ENCODE results near the gene LMOD2.
"Not testable (repeated sequence)": the region's sequence is repeated elsewhere in the genome, so short reads cannot be mapped to it uniquely, and the experiment has no call there.

The LMOD2 gene

DNA sequence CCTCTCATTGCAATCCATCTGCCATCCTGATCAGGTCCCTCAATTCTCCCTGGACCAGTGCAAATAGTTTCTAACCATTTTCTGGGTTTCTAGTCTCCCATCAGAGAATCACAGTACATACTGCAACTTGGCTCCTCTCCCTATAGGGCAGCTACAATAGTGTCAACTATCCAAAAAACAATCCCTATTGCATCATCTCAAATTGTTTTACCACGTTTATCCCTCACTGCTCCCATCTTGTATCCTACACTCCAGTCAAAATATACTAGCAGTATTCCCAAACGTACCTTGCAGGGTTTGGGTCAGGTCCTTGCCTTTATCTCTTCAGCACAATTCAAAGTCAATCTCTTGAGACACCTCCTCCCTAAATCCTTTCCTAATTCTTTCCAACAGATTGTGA lies 30.4 kb upstream of the LMOD2 start:
- Histone ChIP-seq H3K36me3 (ENCODE audit: control insufficient read depth, insufficient read depth, low read length) (no peaks in the 10 kb centered on the region), H3K9ac (ENCODE audit: low read length) (no peak overlapping the region), H3K27ac (ENCODE audit: low read depth, low read length) (no peak overlapping the region)

GRCh38 chr7:123627851-123628250 lies 27.8 kb upstream of the LMOD2 start:
- no peaks in the 10 kb centered on the region for H3K36me3 ChIP-seq (ENCODE audit: control insufficient read depth, insufficient read depth, low read length)
- no peak overlapping the region for H3K27ac ChIP-seq (ENCODE audit: low read depth, low read length)
- no peak overlapping the region for H3K4me3 ChIP-seq (ENCODE audit: low read depth, low read length)
- peaks cover 9% of the 10 kb centered on the region; the same call in 1 of the 2 replicates for H3K4me1 ChIP-seq (ENCODE audit: control insufficient read depth, insufficient read depth, low read length)
- no peak overlapping the region for H3K9ac ChIP-seq (ENCODE audit: low read length)
- H3K9me3 ChIP-seq (ENCODE audit: control insufficient read depth, insufficient read depth, low read depth, low read length) = no peaks in the 10 kb centered on the region
- H3K27me3 ChIP-seq (ENCODE audit: control insufficient read depth, insufficient read depth, low read length) = no peaks in the 10 kb centered on the region

More for the DNA sequence above, 30.4 kb upstream of the LMOD2 start:
- Histone ChIP-seq H3K4me3 (ENCODE audit: low read depth, low read length) (no peak overlapping the region), H3K9me3 (ENCODE audit: control insufficient read depth, insufficient read depth, low read depth, low read length) (no peaks in the 10 kb centered on the region), H3K27me3 (ENCODE audit: control insufficient read depth, insufficient read depth, low read length) (no peaks in the 10 kb centered on the region), H3K4me1 (ENCODE audit: control insufficient read depth, insufficient read depth, low read length) (peaks cover 9% of the 10 kb centered on the region; the same call in 1 of the 2 replicates)

DNA sequence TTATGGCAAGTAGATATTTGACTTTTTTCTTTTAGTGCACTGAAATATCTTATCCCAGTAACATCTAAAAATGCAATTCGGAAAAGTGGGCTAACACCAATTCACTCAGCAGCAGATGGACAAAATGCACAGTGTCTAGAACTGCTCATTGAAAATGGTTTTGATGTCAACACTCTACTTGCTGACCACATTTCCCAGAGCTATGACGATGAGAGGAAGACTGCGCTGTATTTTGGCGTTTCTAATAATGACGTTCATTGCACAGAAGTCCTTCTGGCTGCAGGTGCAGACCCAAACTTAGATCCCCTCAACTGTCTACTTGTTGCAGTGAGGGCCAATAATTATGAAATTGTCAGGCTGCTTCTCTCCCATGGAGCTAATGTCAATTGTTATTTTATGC lies 26.8 kb upstream of the LMOD2 start:
- no peaks in the 10 kb centered on the region for H3K27me3 ChIP-seq (ENCODE audit: control insufficient read depth, insufficient read depth, low read length)
- no peaks in the 10 kb centered on the region for H3K36me3 ChIP-seq (ENCODE audit: control insufficient read depth, insufficient read depth, low read length)
- no peaks in the 10 kb centered on the region for H3K9me3 ChIP-seq (ENCODE audit: control insufficient read depth, insufficient read depth, low read depth, low read length)
- H3K9ac ChIP-seq (ENCODE audit: low read length) = no peak overlapping the region
- no peak overlapping the region for H3K27ac ChIP-seq (ENCODE audit: low read depth, low read length)
- no peak overlapping the region for H3K4me3 ChIP-seq (ENCODE audit: low read depth, low read length)
- H3K4me1 ChIP-seq (ENCODE audit: control insufficient read depth, insufficient read depth, low read length) = peaks cover 9% of the 10 kb centered on the region; the same call in 1 of the 2 replicates

GRCh38 chr7:123629281-123629680 lies 26.4 kb upstream of the LMOD2 start:
- Histone ChIP-seq H3K27ac (ENCODE audit: low read depth, low read length) (no peak overlapping the region), H3K9ac (ENCODE audit: low read length) (no peak overlapping the region), H3K4me1 (ENCODE audit: control insufficient read depth, insufficient read depth, low read length) (peaks cover 9% of the 10 kb centered on the region; the same call in 1 of the 2 replicates), H3K4me3 (ENCODE audit: low read depth, low read length) (no peak overlapping the region), H3K36me3 (ENCODE audit: control insufficient read depth, insufficient read depth, low read length) (no peaks in the 10 kb centered on the region), H3K27me3 (ENCODE audit: control insufficient read depth, insufficient read depth, low read length) (no peaks in the 10 kb centered on the region), H3K9me3 (ENCODE audit: control insufficient read depth, insufficient read depth, low read depth, low read length) (no peaks in the 10 kb centered on the region)

GRCh38 chr7:123632808-123633207 lies 22.9 kb upstream of the LMOD2 start:
- Histone ChIP-seq H3K9ac (ENCODE audit: low read length) (no peak overlapping the region), H3K9me3 (ENCODE audit: control insufficient read depth, insufficient read depth, low read depth, low read length) (no peaks in the 10 kb centered on the region), H3K4me1 (ENCODE audit: control insufficient read depth, insufficient read depth, low read length) (peaks cover 13% of the 10 kb centered on the region), H3K4me3 (ENCODE audit: low read depth, low read length) (no peak overlapping the region), H3K36me3 (ENCODE audit: control insufficient read depth, insufficient read depth, low read length) (no peaks in the 10 kb centered on the region), H3K27ac (ENCODE audit: low read depth, low read length) (no peak overlapping the region), H3K27me3 (ENCODE audit: control insufficient read depth, insufficient read depth, low read length) (no peaks in the 10 kb centered on the region)

DNA sequence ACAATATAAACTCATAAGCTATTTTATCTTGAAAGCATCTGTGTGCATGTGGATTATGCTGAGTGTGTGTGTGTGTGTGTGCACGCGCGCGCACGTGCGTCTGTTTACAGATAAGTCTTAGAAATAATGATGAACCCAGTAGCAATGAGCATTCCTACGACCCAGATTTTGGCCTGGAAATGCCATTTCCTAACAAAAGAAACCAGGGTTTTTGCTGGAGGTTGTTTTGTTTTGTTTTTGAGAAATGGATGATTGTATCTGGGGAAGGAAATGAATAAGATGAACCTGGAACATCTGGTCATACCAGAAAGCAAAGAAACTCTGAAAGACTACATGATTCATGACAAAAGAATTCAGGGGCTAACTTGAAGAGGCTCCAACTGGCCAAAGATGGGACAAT lies 22.1 kb upstream of the LMOD2 start:
- H3K27ac ChIP-seq (ENCODE audit: low read depth, low read length) = no peak overlapping the region
- H3K9ac ChIP-seq (ENCODE audit: low read length) = no peak overlapping the region
- no peak overlapping the region for H3K4me3 ChIP-seq (ENCODE audit: low read depth, low read length)
- H3K9me3 ChIP-seq (ENCODE audit: control insufficient read depth, insufficient read depth, low read depth, low read length) = no peaks in the 10 kb centered on the region
- H3K4me1 ChIP-seq (ENCODE audit: control insufficient read depth, insufficient read depth, low read length) = peaks cover 13% of the 10 kb centered on the region
- no peaks in the 10 kb centered on the region for H3K36me3 ChIP-seq (ENCODE audit: control insufficient read depth, insufficient read depth, low read length)
- H3K27me3 ChIP-seq (ENCODE audit: control insufficient read depth, insufficient read depth, low read length) = no peaks in the 10 kb centered on the region

DNA sequence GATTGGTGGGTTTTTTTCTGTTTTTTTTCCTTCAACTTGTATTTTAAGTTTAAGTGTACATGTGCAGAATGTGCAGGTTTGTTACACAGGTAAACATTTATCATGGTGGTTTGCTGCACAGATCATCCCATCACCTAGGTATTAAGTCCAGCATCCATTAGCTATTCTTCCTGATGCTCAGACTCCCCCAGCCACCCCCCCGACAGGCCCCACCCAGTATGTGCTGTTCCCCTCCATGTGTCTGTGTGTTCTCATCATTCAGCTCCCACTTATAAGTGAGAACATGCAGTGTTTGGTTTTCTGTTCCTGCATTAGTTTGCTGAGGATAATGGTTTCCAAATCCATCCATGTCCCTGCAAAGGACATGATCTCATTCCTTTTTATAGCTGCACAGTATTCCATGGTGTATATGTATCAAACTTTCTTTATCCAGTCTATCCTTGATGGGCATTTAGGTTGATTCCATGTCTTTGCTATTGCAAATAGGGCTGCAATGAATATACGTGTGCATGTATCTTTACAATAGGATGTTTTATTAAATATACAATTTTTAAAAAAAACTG lies 21.6 kb upstream of the LMOD2 start:
- not testable (repeated sequence) for H3K27ac ChIP-seq (ENCODE audit: low read depth, low read length)

GRCh38 chr7:123635551-123636359 lies 19.9 kb upstream of the LMOD2 start:
- no peaks in the 10 kb centered on the region for H3K9me3 ChIP-seq (ENCODE audit: control insufficient read depth, insufficient read depth, low read depth, low read length)
- no peaks in the 10 kb centered on the region for H3K36me3 ChIP-seq (ENCODE audit: control insufficient read depth, insufficient read depth, low read length)
- no peaks in the 10 kb centered on the region for H3K27me3 ChIP-seq (ENCODE audit: control insufficient read depth, insufficient read depth, low read length)
- no peak overlapping the region for H3K9ac ChIP-seq (ENCODE audit: low read length)
- H3K4me3 ChIP-seq (ENCODE audit: low read depth, low read length) = no peak overlapping the region
- H3K27ac ChIP-seq (ENCODE audit: low read depth, low read length) = no peak overlapping the region
- H3K4me1 ChIP-seq (ENCODE audit: control insufficient read depth, insufficient read depth, low read length) = peaks cover 5% of the 10 kb centered on the region

More for the DNA sequence above, 21.6 kb upstream of the LMOD2 start:
- not testable (repeated sequence) for H3K4me1 ChIP-seq (ENCODE audit: control insufficient read depth, insufficient read depth, low read length); H3K9me3 ChIP-seq (ENCODE audit: control insufficient read depth, insufficient read depth, low read depth, low read length); H3K4me3 ChIP-seq (ENCODE audit: low read depth, low read length); H3K9ac ChIP-seq (ENCODE audit: low read length); H3K36me3 ChIP-seq (ENCODE audit: control insufficient read depth, insufficient read depth, low read length); H3K27me3 ChIP-seq (ENCODE audit: control insufficient read depth, insufficient read depth, low read length)

- Histone ChIP-seq H3K4me1 (ENCODE audit: control insufficient read depth, insufficient read depth, low read length) (peaks cover 5% of the 10 kb centered on the region), H3K27ac (ENCODE audit: low read depth, low read length) (no peak overlapping the region), H3K4me3 (ENCODE audit: low read depth, low read length) (no peak overlapping the region), H3K9me3 (ENCODE audit: control insufficient read depth, insufficient read depth, low read depth, low read length) (no peaks in the 10 kb centered on the region), H3K9ac (ENCODE audit: low read length) (no peak overlapping the region), H3K27me3 (ENCODE audit: control insufficient read depth, insufficient read depth, low read length) (no peaks in the 10 kb centered on the region), H3K36me3 (ENCODE audit: control insufficient read depth, insufficient read depth, low read length) (no peaks in the 10 kb centered on the region)
Measured at GRCh38 chr7:123637203-123637602, 18.5 kb upstream of the LMOD2 start.

DNA sequence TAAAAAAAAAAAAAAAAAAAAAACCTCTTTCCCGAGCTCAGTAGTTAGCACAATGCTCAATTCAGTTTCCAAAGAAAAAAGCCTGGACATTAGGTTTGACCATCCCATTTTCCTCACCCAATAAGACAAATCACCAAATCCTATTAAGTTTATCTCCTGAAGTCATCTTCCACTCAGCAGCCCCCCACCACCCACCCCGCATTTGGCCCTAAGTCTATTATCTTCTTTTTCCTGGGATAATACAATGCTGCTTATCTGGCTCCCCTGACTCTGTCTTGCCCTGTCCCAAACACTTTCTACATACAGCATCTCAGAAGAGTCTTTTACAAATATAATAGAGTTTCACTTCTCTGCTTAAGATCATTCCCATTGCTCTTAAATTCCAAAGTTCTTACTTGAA lies 17.8 kb upstream of the LMOD2 start:
- Histone ChIP-seq H3K9ac (ENCODE audit: low read length) (no peak overlapping the region), H3K4me3 (ENCODE audit: low read depth, low read length) (no peak overlapping the region), H3K27ac (ENCODE audit: low read depth, low read length) (no peak overlapping the region), H3K27me3 (ENCODE audit: control insufficient read depth, insufficient read depth, low read length) (no peaks in the 10 kb centered on the region), H3K9me3 (ENCODE audit: control insufficient read depth, insufficient read depth, low read depth, low read length) (no peaks in the 10 kb centered on the region), H3K36me3 (ENCODE audit: control insufficient read depth, insufficient read depth, low read length) (no peaks in the 10 kb centered on the region), H3K4me1 (ENCODE audit: control insufficient read depth, insufficient read depth, low read length) (peaks cover 5% of the 10 kb centered on the region)

DNA sequence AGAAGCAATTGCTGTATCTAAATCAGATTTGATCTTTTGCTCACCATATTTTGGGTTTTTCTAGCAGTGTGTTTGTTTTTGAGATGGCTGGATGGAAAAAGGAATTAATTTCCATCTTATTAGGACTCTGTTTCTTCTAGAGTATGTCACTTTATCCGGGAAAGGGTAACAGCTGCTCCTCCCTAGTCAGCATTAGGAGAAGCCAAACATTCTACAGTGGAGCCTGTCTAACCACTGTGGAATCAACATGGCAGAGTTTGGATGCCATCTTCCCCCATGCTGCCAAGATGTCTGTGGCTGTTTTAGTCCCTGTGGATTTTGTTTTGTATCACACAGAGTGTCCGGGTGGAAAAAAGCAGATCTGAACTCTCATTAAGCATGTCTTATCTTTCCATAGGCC lies 16.0 kb upstream of the LMOD2 start:
- no peaks in the 10 kb centered on the region for H3K36me3 ChIP-seq (ENCODE audit: control insufficient read depth, insufficient read depth, low read length)
- no peak overlapping the region for H3K27ac ChIP-seq (ENCODE audit: low read depth, low read length)
- H3K27me3 ChIP-seq (ENCODE audit: control insufficient read depth, insufficient read depth, low read length) = no peaks in the 10 kb centered on the region
- no peak overlapping the region for H3K9ac ChIP-seq (ENCODE audit: low read length)
- H3K4me3 ChIP-seq (ENCODE audit: low read depth, low read length) = no peak overlapping the region
- peaks cover 19% of the 10 kb centered on the region for H3K4me1 ChIP-seq (ENCODE audit: control insufficient read depth, insufficient read depth, low read length)
- no peaks in the 10 kb centered on the region for H3K9me3 ChIP-seq (ENCODE audit: control insufficient read depth, insufficient read depth, low read depth, low read length)
